Stimulated activated naive CD8-positive, alpha-beta T cell treated with anti-CD3 and anti-CD28 coated beads, Interleukin-15, Interleukin-2, amounts not matched to agents 100 U/mL and 50 U/mL, for 24 hours (primary cell): ENCODE results near the gene ANO6.
"Not testable (repeated sequence)": the region's sequence is repeated elsewhere in the genome, so short reads cannot be mapped to it uniquely, and the experiment has no call there.

Source experiments
- ATAC-seq: fragments of 150-1000 bp; cut with Tn5 transposase; one replicate; pipeline ENCODE4 v1.10.0; 2021
- DNase-seq: peaks from one replicate; pipeline ENCODE4 v3.0.0; 2021

ANO6 gene

DNA sequence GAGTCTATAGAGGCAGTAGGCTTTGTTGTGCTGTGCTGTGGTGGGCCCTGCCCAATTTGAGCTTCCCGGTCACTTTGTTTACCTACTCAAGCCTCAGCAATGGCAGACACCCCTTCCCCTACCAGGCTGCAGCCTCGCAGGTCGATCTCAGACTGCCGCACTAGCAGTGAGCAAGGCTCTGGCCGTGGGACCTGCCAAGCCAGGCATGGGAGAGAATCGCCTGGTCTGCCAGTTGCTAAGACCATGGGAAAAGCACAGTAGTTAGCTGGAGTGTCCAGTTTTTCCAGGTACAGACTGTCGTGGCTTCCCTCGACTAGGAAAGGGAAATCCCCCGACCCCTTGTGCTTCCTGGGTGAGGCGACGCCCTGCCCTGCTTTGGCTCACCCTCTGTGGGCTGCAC lies 26.3 kb downstream of the ANO6 start:
- DNase-seq (no peak), ATAC-seq (no peak)

DNA sequence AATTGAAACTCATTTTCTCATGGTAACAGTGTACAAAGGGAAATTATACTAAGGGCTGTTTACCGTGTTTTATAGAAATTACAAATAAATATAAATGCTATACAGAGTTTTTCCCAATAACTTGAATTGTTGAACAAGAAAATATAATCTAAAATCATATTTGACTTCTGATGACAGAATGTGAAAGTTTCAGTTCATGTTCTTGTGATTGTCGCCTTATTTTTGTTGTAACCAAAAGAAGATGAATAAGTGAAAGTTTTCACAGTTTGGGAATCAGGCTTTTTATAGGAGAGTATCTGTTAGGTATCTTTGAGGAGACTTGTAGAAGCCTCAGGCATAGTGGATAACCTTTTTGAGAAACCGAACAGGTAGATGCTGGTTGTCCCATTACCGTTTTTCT lies 28.1 kb downstream of the ANO6 start:
- no peak for DNase-seq

DNA sequence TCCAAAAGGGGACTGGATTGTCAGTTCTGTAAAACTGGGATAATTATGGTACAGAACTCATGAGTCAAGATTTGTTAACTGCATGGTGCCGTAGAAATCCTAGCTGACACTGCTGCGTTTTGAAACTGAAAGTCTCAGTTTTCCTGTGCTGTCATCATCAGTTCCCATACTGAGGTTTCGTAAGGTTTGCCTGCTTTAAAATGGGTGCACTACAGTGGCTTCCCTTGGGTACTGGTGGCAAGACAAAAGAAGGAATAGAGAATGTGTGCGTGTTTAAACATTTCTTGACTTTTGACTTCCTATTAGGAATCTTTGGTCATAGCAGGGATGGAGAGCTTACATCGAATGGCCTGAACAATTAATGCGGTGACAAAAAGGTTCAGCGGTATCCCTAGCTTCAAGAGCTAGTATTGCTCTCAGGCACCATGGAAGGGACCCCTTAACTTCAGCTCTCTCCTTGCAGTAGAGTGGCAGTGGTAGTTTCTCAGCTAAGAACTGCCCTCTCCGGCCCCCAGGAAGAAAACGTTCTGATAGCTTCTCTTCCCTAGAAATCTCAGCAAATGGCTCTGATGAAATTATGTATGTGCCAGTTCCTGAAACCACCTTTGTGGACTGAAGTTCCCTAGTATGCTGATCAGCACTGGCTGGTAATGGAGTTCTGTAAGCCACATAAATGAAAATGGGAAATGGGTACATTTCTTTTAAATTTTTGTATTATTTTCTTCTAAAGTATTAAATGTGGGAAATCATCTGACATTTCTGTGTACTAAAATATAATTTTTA lies 28.9 kb downstream of the ANO6 start:
- peak; percentile 49 for ATAC-seq
- DNase-seq: no peak

More for the DNA sequence above, 28.1 kb downstream of the ANO6 start:
- ATAC-seq: no peak

DNA sequence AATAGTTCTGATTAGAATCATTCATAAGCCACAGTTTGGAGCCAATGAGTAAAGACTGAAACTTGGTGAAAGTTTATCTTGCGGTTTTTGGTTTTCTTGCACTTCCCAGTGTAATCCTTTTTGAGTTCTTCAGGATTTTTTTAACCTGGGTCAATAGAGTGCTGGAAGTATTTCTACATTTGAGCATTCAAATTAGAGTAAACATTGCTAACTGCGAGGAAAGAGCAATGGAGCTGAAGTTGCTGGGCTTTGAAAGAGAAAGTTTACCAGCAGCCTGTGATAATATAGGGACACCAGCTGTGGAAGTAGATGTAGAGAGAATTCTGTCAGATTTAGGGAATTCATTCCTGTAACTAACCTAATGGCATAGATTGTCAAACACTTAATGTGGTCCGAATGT lies 30.3 kb downstream of the ANO6 start:
- ATAC-seq: no peak
- no peak for DNase-seq

DNA sequence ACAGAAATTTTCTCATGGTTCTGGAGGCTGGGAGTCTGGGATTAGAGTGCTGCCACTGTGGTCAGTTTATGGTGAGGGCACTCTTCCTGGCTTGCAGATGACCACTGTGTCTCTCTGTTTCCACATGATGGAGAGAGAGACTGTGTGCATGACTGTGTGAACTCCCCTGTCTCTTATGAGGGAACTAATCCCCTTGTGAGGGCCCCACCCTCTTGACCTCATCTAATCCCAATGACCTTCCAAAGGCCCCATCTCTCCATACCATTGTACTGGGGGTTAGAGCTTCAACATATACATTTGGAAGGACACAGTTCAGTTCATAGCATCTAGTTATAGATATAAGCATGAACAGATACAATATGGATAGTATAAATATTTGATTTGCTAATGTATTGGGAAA lies 31.7 kb downstream of the ANO6 start:
- ATAC-seq (no peak), DNase-seq (no peak)

DNA sequence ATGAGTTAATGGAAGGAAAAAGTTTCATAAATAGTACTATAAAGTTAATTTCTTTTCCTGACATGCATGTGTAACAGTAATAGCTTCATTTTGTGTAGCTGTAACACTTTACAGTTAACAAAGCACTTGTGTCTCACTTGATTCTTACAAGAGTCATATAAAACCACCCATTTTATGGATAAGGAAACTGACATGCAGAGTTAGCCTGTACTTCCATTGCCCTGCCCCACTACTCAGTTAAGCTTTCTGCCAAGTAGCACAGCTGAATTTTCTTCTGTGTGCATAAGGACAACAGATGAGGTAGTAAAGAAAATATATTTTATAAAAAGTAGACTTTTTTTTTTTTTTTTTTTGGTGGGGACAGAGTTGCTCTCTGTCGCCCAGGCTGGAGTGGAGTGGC lies 32.2 kb downstream of the ANO6 start:
- DNase-seq (no peak), ATAC-seq (no peak)

DNA sequence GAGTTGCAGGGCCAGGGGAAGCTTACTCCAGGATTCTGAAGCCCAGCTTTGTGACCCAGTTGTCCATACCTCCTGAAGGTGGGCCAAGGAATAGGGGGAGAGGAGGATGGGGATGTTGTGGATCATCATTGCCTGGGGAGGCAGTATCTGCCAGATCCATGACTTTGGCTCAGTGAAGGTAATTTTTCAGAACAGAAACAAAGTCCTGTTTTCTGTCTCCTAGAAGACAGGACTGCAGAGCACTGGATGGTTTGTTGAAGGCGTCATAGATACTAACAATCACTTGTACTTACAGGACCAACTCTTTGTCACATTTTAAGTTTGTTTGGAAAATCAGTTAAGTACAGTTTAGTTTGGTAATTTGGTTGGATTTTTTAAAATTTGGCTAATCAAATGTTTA lies 38.4 kb downstream of the ANO6 start:
- no peak for ATAC-seq

DNA sequence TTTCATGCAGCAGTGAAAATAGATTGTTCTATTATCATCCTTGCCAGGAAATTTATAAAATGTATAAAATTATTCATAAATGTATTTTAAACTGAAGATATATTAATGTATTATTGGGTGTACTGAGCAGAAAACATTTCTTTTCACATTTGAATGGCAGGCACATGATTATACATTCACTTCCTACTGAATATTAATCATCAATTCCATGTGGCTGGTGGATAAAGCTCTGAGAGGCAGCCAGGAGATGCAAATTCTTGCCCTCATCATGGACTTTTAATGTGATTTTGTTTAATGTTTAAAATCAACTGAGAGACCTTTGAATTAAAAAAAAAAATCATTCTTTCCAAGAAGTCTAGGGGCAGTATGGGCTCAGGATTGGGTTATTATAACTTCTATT lies 40.8 kb downstream of the ANO6 start:
- ATAC-seq: no peak
- no peak for DNase-seq

More for the DNA sequence above, 38.4 kb downstream of the ANO6 start:
- no peak for DNase-seq

DNA sequence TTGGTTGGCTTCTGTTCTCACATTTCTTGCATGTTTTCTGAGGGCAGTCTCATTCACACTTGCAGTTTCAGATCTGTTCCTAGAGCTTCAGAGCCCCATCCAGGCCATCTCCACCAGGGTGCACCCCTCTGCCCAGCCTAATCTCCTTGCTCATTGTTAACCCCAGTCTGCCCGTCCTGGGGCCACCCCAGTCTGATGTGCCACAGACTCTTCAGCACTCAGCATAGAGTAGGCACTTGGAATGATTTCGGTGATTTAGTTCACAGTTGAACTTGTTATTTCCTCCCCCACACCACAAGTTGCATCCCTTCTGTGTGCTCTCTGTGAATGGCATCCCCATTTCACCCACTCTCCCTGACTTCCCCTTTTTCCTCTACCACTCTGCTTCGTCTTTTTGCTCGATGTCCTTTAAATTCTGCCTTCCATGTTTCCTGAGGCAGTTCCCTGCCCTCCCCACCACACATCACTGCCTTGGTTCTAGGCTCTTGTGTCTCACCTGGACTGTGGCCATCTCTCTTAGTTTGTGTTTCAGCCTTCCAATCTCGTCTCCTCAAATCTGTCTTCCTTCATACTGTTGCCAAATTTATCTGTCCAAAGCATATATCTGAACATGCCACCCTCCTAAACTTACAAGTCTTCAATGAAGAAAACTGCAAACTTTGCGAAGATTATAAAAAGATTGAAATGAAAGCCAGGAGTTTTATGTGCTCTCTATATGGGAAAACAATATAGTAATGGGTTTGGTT lies 41.5 kb downstream of the ANO6 start:
- ATAC-seq (peak; percentile 43), DNase-seq (no peak)

DNA sequence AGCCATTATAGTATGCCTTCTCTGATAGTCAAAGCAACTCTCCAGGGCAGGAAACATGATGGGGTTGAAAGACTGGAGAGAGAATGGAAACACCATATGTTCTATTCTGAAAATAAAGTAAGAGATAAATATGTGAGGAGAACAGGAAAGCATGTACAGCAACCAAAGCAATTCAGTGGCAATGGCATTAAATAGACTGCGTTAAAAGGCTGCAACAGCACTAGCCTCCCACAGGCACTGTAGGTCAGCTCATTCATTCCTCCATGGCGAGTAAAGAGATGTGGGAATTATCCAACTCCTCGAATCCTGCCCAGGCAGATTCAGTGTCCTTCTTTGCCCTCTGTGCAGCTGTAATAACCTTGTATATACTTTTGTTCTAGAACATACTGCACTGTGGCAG lies 43.8 kb downstream of the ANO6 start:
- no peak for ATAC-seq
- DNase-seq: no peak

DNA sequence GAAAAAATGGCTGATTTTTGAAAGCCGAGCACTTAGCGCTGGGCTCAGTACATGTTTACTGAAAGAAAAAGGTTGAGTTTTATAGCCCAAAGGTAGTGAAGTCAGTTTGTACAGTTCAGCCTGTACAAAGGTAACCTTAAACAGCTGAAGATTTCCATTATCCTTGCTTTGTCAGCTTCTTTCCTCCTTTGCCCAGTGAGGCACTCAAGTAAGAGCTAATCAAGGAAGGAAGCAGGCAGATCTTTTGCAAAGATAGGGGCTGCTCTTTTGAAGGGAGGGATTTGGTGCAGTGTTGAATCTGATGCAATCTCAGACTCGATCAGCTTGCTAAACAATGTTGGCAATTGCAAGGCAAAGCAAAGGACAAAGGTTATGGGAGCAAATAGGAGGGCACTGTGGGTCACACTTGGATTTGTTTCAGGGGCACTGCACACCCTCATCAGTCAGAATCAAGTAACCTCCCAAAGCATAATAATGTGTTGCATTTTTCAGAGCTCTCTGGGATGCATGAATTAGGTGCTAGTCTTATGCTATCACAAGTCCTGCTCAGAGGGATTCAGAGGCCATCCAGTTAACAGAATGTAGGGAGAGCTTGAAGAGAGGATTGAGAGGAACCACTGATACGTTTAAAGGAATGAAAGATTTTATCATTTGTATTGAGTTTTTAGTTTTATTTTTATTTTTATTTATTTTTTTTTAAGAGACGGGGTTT lies 44.4 kb downstream of the ANO6 start:
- ATAC-seq (no peak), DNase-seq (no peak)

DNA sequence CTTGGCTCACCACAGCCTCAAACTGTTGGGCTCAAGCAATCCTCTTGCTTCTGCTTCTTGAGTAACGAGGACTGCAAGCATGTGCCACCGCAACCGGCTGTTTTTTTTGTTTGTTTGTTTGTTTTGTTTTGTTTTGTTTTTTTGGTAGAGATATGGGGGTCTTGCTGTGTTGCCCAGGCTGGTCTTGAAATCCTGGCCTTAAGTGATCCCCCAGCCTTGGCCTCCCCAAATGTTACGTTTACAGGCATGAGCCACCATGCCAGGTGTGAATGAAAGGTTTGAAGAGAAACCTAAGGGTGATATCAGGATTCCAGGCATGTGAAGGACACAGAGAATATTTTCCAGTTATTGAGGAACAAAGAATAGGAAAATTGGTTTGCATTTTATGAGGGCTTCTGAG lies 45.0 kb downstream of the ANO6 start:
- DNase-seq (no peak), ATAC-seq (no peak)

DNA sequence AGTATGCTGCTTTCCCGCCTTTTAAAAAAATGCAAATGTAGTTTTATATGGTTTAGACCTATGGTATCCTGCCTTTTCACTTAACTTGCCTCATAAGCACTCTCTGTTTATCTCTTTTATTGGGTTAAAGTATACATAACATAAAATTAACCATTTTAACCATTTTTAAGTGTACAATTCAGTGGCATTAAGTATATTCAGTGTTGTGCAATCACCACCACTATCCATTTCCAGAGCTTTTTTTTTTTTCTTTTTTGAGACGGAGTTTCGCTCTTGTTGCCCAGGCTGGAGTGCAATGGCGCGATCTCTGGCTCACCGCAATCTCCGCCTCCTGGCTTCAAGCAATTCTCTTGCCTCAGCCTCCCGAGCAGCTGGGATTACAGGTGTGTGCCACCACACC lies 46.3 kb downstream of the ANO6 start:
- not testable (repeated sequence) for DNase-seq, ATAC-seq

DNA sequence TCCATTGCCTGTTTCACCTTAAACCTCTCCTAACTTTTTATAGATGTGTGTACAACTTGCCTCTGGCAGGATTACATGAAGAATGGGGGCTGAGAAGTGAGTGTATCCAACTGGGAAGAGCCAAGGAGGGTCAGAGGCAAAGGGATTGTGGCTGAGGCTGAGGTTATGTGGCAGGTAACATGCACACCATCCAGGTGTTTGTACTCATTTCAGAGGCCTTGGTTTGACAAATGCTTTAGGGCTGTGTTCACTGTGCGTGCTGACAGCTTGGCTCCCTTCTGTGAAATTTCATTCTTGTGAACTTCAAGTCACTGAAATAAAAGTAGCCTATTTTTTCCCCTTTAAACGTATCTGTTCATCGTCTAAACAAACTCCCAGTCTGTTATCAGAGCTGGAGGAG lies 47.7 kb downstream of the ANO6 start:
- no peak for DNase-seq
- ATAC-seq: no peak

DNA sequence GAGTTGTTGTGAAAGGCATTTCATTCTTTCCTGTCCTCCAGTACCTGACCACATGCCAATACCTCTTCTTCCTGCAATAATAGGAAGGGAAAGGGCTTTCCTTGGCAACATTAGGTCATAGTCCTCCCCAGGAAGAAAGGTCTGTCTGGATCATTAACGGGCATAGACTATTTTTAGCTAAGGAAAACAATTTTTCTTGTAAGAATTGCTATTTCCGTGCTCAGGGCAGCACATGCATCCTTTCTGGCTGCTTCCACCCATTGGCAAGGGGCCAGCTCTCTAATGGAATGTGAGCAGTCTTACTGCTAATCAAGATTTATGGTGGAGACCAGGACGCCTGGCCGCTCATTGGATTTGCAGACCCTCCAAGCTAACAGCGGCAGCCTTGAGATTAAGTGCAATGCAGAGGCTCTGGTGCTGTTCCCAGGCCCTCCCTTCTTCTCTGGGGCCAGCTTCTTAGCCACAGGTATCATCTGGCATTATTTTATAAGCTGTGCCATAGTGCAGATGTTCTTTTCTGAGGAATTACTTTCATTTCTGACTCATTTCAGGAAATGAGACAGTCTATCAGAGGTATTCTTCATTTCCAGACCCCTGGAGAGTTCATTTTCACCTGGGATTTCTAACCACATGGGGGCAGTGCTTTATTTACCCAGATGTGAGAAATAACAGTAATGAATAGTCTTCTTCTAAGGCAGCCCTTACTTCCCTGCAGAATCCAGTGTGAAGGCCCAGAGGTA lies 52.9 kb downstream of the ANO6 start:
- DNase-seq (no peak), ATAC-seq (no peak)

DNA sequence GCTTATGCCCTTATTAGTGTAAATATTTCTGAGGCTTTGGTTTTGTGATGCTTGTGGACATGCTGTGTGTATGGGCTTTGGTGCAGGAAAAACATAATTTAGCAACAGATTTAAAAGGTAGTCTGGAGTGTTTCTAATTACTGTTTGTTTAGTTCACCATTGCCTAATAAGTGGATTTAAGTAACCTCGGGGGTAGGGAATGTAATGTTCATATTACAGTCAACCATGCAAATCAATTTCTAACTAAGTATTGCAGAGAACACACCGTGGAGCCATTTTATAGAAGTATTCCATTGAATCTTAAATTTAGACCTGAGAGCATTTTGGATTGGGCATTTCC lies 53.5 kb downstream of the ANO6 start:
- DNase-seq: no peak
- ATAC-seq: no peak

DNA sequence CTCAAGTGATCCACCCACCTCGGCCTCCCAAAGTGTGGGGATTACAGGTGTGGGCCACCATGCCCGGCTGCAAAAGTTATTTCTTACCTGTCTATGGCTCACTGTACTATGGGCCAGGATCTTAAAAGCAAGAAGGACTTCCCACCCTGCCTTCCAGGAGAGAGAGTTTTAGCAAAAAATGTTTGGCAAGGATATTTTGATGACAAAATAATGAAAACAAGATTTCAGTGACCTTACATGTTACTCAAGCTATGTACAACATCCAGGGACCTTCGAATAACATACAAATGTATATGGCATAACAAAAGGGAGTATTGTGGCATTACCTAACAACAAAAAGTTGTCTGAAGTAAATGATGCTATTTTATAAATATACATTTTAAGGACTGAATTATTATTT lies 55.1 kb downstream of the ANO6 start:
- ATAC-seq (no peak), DNase-seq (no peak)

DNA sequence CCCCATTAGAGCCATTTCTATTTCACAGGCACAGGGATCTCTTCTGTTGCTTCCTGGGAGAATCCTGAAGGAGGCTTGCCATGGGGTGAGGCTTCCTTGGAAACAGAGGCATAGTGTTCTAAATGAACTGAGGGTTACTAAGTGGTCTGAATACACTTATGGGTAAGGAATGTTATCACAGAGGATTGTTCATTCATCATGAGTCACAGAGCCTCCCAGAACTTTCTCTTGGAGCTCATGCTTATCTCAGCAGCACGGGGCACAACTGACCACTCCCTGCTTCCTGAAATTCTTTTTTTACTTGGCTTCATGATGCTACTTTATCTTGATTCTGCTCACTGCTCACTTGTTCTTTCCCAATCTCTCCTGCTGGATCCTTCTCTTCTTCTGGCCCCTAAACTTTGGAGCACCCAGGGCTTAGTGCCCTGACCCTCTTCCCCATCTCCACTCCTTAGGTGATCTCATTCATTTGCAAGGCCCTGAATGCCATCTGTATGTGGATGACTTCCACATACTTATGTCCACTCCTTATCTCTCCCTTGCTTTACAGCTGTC lies 57.9 kb downstream of the ANO6 start:
- DNase-seq (no peak), ATAC-seq (no peak)

DNA sequence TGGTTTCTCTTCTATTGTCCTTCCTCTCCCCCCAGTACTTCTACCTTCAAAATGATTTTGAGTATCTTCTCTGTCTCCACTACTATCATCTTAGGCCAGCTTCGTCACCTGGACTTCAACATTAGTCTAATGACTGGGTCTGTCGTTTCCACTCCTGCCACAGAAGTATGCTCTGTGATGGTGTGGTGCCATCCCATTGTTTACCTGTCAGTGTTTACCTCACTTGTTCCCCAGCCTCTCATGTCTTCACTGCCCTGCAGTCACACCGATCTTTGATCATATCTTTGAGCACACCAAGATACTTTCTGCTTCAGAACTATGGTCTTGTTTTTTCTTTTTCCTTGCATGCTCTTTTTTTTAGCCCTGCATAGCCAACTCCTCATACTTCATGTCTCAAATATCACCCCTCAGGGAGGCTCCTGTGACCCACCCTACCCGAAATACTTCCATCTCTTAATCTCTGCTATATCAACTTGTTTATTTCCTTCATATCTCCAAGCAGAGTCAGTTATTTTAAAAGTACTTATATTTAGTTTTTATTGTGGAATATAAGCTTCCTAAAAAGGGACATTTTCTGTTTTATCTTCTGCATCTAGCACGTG lies 60.4 kb downstream of the ANO6 start:
- DNase-seq (no peak), ATAC-seq (no peak)

DNA sequence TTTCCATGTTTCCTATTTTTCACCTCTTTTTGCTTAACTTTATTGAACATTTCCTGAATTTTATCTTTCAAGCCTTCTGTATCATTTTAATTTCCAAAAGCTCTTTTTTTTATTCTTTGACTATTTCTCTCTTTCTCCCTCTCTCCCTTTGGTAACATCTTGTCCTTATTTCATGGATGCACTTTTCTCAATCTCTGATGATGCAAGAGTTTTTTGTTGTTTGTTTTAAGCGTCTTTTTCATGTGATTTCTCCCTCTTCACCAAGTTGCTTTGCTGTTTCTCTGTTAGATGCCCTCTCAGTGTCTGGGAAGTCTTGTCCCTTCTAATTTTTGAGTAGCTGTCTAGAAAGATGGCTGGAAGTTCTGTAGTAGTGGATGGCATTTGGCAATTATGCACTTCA lies 62.6 kb downstream of the ANO6 start:
- ATAC-seq: no peak

DNA sequence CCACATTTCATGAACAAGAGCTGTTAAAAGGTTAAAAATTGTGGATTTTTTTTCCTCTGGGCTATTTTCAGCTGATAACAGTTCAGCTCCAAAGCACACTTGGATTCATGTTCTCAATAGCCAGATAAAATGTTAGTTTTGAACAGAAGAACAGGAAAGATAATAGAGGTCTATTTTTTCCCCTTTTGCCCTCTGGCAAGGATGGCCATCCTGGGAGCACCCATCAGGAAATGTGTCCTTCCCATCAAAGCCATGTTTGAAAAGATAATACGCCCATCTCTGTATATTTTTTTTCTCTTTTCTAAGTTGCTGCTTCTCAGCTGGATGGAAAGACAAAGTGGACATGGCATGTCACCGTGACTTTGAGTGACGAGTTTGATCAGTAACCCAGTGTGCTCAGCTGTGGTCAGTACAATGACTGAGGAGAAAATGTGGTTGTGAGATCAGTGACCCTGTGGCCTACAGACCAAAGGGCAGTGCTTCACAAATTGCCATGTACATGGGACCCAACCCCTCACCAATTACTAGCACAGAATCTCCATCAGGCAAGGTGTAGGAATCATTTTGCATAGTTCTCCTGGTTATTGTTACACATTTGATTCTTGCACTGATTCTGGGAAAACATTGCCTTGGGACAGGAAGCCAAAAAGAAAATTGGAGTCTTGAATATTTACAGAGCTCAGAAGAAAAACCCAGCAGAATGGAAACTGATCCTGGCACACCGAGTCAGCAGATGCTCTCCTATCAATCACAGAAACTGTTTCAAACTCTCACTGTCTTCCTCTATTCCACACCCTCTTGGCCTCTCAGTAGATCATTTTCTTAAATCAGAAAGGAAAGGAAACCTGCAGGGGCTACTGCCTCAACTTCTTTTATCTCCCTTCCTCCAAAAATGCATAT lies 64.3 kb downstream of the ANO6 start:
- DNase-seq (no peak), ATAC-seq (no peak)

More for the DNA sequence above, 62.6 kb downstream of the ANO6 start:
- DNase-seq: no peak
